HL-60 (cell line): ENCODE measurements around the gene EVI5.
"Not testable (repeated sequence)": the region's sequence is repeated elsewhere in the genome, so short reads cannot be mapped to it uniquely, and the experiment has no call there.

Source experiments
- DNase-seq, 2 experiments: peaks; one replicate each; pipeline ENCODE4 v3.0.0-alpha.2; 2010 to 2020; ENCODE audit warnings: low read depth in 1 of 2, low spot score in 1 of 2
- H3K27ac ChIP-seq: fragments of 250-450 bp; sonication (Bioruptor Pico); replicated peaks from 2 replicates; pipeline ENCODE4 v1.5.1; 2020; ENCODE audit warnings: mild to moderate bottlenecking, moderate library complexity
- H3K27me3 ChIP-seq: fragments of 250-450 bp; sonication (Bioruptor Pico); 2 replicates; pipeline ENCODE4 v1.5.1; 2021; ENCODE audit warnings: mild to moderate bottlenecking, moderate library complexity; ENCODE audit not compliant: insufficient read depth, poor library complexity, severe bottlenecking
- H3K4me3 ChIP-seq: replicated peaks from 2 replicates; pipeline ENCODE4 v1.5.1; 2011; ENCODE audit warnings: mild to moderate bottlenecking, control low read depth, low read length; ENCODE audit not compliant: insufficient read depth
- GABPA ChIP-seq: IDR thresholded peaks from 2 replicates; pipeline ENCODE4 v1.6.1; 2012; ENCODE audit warnings: low read depth
- POLR2AphosphoS5 ChIP-seq: IDR thresholded peaks from 2 replicates; pipeline ENCODE4 v1.6.1; 2012; ENCODE audit warnings: low read depth
- SPI1 ChIP-seq: IDR thresholded peaks from 2 replicates; pipeline ENCODE4 v1.6.1; 2012; ENCODE audit warnings: low read depth, mild to moderate bottlenecking, borderline replicate concordance
- TF ChIP-seq, protein P1 (sequence below): IDR thresholded peaks from one replicate; pipeline ENCODE4 v1.5.1; 2011; ENCODE audit warnings: low read length, control low read depth, inconsistent platforms; ENCODE audit not compliant: insufficient read depth
- TF ChIP-seq, protein P2 (sequence below): IDR thresholded peaks from 2 replicates; pipeline ENCODE4 v1.6.1; 2012; ENCODE audit warnings: low read depth; ENCODE audit not compliant: insufficient replicate concordance

EVI5 gene

DNA sequence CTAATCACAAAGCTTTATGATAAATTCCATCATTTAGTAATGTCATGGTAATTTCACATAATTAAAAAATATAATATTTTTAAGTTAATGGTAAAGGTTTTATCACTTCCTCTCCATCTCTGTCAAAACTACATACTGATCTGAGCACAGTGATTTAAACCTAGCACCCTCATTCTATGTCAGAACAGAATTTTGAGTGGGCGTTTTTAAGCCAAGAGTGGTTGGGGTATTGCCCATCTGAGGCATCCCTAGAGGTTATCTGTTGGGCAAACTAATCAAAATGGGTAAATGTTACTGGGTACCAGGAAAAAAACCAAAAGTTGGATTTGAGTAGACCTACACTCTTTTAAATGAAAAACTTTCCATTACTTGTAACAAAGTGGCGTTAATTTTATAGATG is 197.5 kb downstream of the EVI5 start:
- H3K27ac ChIP-seq: no peak overlapping the region
- no peak for DNase-seq
- no peak for TF ChIP-seq SPI1
- no peak for TF ChIP-seq GABPA
- no peak for TF ChIP-seq POLR2AphosphoS5
- TF ChIP-seq, protein P1, sequence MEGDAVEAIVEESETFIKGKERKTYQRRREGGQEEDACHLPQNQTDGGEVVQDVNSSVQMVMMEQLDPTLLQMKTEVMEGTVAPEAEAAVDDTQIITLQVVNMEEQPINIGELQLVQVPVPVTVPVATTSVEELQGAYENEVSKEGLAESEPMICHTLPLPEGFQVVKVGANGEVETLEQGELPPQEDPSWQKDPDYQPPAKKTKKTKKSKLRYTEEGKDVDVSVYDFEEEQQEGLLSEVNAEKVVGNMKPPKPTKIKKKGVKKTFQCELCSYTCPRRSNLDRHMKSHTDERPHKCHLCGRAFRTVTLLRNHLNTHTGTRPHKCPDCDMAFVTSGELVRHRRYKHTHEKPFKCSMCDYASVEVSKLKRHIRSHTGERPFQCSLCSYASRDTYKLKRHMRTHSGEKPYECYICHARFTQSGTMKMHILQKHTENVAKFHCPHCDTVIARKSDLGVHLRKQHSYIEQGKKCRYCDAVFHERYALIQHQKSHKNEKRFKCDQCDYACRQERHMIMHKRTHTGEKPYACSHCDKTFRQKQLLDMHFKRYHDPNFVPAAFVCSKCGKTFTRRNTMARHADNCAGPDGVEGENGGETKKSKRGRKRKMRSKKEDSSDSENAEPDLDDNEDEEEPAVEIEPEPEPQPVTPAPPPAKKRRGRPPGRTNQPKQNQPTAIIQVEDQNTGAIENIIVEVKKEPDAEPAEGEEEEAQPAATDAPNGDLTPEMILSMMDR: no peak
- TF ChIP-seq, protein P2, sequence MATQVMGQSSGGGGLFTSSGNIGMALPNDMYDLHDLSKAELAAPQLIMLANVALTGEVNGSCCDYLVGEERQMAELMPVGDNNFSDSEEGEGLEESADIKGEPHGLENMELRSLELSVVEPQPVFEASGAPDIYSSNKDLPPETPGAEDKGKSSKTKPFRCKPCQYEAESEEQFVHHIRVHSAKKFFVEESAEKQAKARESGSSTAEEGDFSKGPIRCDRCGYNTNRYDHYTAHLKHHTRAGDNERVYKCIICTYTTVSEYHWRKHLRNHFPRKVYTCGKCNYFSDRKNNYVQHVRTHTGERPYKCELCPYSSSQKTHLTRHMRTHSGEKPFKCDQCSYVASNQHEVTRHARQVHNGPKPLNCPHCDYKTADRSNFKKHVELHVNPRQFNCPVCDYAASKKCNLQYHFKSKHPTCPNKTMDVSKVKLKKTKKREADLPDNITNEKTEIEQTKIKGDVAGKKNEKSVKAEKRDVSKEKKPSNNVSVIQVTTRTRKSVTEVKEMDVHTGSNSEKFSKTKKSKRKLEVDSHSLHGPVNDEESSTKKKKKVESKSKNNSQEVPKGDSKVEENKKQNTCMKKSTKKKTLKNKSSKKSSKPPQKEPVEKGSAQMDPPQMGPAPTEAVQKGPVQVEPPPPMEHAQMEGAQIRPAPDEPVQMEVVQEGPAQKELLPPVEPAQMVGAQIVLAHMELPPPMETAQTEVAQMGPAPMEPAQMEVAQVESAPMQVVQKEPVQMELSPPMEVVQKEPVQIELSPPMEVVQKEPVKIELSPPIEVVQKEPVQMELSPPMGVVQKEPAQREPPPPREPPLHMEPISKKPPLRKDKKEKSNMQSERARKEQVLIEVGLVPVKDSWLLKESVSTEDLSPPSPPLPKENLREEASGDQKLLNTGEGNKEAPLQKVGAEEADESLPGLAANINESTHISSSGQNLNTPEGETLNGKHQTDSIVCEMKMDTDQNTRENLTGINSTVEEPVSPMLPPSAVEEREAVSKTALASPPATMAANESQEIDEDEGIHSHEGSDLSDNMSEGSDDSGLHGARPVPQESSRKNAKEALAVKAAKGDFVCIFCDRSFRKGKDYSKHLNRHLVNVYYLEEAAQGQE: no peak
- H3K4me3 ChIP-seq: no peak overlapping the region
- no peaks in the 10 kb centered on the region for H3K27me3 ChIP-seq

DNA sequence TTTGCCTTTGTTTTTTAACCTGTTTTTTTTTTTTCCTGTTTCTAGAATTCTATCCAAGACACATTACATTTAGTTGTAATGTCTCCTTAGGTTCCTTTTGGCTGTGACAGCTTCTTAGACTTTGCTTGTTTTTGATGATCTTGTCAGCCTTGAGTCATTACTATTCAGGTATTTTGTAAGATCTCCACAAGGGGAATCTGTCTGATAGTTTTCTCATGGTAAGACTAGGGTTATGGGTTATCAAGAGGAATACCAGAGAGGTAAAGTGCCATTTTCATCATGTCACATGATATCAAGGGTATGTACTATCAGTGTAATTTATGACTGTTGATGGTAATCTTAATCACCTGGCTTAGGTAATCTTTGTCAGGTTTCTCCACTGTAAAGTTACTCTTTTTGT is 199.1 kb downstream of the EVI5 start:
- no peak overlapping the region for H3K4me3 ChIP-seq
- H3K27me3 ChIP-seq: no peaks in the 10 kb centered on the region
- TF ChIP-seq, protein P1: no peak
- TF ChIP-seq POLR2AphosphoS5 (no peak), SPI1 (no peak), GABPA (no peak)
- TF ChIP-seq, protein P2: no peak
- DNase-seq: no peak
- peak overlapping the region; percentile 92 for H3K27ac ChIP-seq

DNA sequence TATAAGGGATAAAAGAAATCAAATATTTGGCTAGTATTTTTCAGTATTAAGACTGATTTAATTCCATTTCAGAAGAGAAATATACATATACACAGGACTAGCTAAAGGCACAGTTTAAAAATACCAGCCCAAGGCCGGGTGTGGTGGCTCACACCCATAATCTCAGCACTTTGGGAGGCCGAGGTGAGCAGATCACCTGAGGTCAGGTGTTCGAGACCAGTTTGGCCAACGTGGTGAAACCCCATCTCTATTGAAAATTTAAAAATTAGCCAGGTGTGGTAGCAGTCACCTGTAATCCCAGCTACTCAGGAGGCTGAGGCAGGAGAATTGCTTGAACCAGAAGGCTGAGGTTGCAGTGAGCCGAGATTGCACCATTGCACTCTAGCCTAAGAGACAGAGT is 200.1 kb downstream of the EVI5 start:
- not testable (repeated sequence) for H3K27me3 ChIP-seq, H3K4me3 ChIP-seq
- peak in 1 of 2 experiments; percentile 21 for DNase-seq
- H3K27ac ChIP-seq: peak overlapping the region; percentile 92

DNA sequence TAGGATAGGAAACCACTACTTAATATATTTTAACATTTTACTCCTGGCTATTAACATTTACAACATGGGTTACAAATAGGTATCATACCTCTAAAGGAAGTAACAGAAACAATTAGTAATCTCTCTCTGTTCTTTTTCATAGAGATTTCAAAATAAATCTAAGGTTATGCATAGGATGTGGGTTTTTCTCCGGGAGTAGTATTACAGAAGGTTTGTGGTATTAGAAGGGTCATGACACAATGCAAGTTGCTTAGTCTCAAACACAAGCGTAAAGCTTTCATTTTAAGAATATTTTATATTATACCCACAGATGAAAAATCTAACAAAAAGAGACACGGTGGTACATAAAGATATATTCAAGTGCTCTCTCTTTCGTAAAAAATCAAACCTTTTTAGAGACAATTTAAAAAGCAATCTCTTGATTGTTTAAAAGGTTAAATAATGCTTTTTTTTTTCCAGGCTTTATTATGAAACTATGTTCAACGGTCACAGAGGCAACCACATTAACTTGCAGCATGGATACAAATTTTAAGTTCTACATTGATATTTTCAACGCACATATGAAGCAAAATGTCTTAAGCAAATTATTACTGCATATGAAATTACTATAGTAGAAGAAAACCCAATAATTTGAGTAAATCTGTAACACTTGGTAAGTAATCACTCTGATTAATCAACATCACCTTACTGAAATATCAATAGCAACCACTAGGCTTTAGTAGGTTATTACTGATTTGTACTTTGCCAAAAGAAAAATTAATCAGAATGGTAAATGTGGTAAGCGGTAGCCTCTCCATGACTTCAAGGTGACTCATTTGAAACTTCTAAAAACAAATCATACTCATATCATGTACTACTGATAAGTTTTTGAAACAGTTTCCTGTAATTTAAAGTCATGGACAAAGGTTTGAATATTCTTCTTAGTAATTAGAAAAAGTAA is 200.8 kb downstream of the EVI5 start:
- peak overlapping the region; percentile 9; the same call in 1 of the 2 replicates for H3K4me3 ChIP-seq
- TF ChIP-seq, protein P1: no peak
- TF ChIP-seq POLR2AphosphoS5: peak; percentile 30; the same call in 1 of the 2 replicates

More for the DNA sequence above, 200.8 kb downstream of the EVI5 start:
- Histone ChIP-seq H3K27me3 (no peaks in the 10 kb centered on the region), H3K27ac (peak overlapping the region; percentile 92)
- peak; percentile 49 to 73 for DNase-seq
